Umbilical cord (tissue), 2 donors: ENCODE measurements around the gene CTSZ. TPM values are rescaled to one million over a fixed set of nuclear protein-coding genes. Genes with fewer than 3 reads are reported as not detected.
"Not testable (repeated sequence)": the region's sequence is repeated elsewhere in the genome, so short reads cannot be mapped to it uniquely, and the experiment has no call there.

Experiments
- DNase-seq: peaks from one replicate; pipeline ENCODE4 v3.0.0-alpha.2; 2015; ENCODE audit warnings: low spot score
- total RNA-seq: library from RNA; depleted of rRNA; stranded (reverse); fragments of >200 nt; gene quantifications from one replicate; pipeline ENCODE4 v1.2.3, GENCODE V29; 2014; ENCODE audit warnings: low replicate concordance; ENCODE audit not compliant: insufficient read depth

The CTSZ gene
- total RNA-seq, 1 donor from 2014 or later: 131 TPM

GRCh38 chr20:58980711-58981627 lies 26.1 kb downstream of the CTSZ start, which contains the start of gene NELFCD:
Gene NELFCD (plus strand): TSS chr20:58981256. CDS start chr20:58981310, 54 bp downstream.
- DNase-seq: peak; percentile 89

GRCh38 chr20:58978351-58979190 lies 28.5 kb downstream of the CTSZ start:
- DNase-seq: no peak

DNA sequence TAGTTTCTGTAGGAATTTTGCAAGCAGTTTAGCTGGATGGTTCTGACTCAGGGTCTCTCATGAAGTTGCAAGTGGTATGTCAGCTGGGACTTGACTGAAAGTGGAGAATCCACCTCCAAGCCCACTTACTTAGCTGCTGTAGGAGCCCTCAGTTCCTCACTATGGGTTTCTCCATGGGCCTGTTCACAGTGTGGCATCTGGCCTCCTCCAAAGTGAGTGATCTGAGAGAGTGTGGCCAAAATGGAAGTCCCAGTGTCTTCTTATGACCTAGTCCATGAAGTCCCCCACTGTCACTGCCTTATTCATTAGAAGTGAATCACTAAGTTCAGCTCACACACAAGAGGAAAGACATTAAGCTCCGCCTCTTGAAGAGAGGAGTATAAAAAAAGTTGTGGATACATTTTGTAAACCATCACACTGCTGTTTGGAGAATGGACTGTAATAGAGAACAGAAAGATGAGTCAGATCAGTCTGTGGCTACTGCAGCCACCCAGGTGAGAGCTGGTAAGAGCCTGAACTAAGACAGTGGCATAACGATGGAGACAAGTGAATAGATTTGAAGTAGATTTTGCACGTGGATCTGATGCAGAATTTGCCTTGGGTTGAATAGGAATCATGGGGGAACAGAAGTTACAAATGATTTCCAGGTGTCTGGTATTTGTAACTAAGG lies 30.9 kb downstream of the CTSZ start:
- no peak for DNase-seq

DNA sequence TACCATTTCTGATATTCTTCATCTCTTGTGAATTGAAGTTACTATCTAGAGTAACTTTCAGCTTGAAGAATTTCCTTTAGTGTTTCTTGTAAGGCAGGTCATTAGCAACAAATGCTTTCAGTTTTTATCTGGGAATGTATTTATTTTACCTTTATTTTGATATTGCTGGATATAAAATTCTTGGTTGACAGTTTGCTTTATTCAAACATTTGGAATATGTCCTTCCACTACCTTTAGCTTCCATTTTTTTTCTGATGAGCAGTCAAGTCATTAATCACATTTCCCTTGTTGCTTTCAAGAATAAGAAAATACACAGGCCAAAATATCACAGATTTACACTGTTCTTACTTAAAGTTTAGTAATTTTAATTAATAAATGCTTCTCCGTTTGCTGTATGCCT lies 31.7 kb downstream of the CTSZ start:
- DNase-seq: no peak

- no peak for DNase-seq
Observed at GRCh38 chr20:58973866-58974265, 33.2 kb downstream of the CTSZ start.

- no peak for DNase-seq
Observed at GRCh38 chr20:58973179-58973578, 33.9 kb downstream of the CTSZ start.

DNA sequence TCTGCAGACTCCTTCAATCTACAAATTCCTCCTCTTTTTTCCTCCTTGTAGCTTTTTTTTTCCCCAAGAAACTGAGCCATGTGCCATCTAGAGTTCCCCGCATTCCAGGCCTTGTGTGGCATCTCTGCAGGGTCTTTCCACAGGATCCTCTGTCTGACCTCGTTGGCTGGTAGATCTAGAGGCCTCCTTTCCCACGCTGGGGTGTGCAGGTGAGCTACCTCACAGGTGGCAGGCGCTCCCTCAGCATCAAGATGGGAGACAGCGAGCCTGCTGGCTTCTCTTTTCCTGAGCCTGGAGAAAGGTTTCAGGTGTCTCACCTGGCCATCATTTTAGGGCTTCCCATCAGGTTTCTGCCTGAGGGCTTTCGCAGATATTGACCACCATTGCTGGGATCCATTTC lies 35.6 kb downstream of the CTSZ start:
- no peak for DNase-seq

DNA sequence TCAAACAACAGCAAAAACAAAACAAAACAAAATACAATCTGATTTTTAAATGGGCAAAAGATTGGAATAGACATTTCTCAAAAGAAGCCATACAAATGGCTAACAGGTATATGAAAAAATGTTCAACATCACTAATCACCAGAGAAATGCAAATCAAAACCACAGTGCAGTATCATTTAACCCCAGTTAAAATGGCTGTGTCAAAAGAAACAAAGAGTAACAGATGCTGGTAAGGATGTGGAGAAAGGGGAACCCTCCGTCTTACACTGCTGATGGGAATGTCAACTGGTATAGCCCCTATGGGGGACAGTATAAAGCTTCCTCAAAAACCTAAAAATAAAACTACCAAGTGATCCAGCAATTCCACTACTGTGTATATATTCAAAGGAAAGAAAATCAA lies 36.9 kb downstream of the CTSZ start:
- DNase-seq: no peak

- no peak for DNase-seq
Observed at GRCh38 chr20:58969439-58969838, 37.6 kb downstream of the CTSZ start.

DNA sequence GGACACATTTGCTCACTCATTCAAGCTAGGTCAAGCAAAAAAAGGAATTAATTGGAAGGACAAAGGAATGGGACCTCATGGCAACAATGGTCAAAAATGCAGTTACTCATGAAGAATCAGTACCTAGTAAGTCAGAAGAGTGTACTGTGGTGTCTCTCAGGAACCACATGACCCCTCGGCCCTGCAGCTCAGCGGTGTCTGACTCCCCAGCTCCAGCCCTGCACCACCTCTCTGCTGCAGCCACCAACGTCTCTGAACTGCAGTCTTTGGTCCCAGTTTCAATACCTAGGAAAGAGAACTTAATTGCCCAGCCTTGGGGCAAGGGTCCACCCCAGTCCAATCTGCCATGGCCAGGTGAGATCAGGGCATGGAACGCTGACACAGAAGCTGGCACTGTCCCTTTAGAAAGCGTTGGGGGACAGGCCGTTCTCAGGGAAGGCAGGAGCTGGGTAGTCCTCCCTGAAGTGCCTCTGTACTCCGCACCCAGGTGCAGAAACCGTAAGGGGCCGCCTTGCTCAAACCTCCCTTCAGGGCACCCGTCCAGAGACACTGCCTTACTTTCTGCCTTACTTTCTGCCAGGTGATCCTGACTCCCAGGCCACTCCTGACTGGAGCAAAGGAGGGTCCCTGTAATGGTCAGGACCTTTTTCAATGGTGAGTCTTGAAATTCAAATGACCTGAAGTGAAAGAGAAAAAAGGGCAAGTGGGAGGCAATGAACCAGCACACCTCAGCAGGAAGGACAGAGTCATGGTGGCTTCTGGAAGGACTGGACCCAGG lies 39.2 kb downstream of the CTSZ start:
- no peak for DNase-seq

- no peak for DNase-seq
Observed at GRCh38 chr20:58965270-58966064, 41.6 kb downstream of the CTSZ start.

- DNase-seq: not testable (repeated sequence)
Observed at GRCh38 chr20:58963922-58964321, 43.1 kb downstream of the CTSZ start.

- no peak for DNase-seq
Observed at GRCh38 chr20:58963060-58963584, 43.9 kb downstream of the CTSZ start.

GRCh38 chr20:58959652-58960051 lies 47.4 kb downstream of the CTSZ start:
- no peak for DNase-seq

DNA sequence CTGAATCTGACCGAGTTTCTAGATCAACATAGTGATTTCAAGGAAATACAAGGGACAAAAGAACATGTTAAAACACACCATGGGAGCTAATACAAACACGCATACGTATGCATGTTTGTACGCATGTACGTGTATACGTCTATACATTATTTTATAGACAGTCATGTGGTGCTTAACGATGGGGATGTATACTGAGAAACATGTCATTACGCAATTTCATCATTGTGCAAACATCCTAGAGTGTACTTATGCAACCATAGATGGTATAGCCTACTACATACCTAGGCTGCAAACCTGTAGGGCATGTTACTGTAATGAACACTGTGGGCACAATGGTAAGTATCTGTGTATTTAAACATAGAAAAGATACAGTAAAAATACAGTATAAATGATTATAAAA lies 51.0 kb downstream of the CTSZ start:
- no peak for DNase-seq

DNA sequence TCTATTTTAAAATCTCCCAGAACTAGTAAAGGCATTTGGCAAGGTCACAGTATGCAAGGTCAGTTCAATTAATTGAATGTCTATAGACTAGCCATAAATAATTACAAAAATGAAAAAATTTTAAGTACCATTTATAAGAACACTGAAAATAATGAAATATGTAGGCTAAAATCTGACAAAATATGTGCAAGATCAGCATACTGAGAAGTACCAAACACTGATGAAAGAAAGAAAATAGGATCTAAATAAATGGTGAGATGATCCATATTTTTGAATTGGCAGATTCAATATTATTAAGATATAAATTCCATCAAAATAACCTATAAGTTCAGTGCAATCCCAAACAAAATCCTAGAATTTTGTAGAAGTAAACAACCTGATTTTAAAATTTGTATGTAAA lies 54.0 kb downstream of the CTSZ start:
- no peak for DNase-seq

- DNase-seq: no peak
Observed at GRCh38 chr20:58950603-58951002, 56.5 kb downstream of the CTSZ start.

- DNase-seq: not testable (repeated sequence)
Observed at GRCh38 chr20:58947797-58948388, 59.2 kb downstream of the CTSZ start.

- no peak for DNase-seq
Observed at GRCh38 chr20:58945965-58946631, 61.0 kb downstream of the CTSZ start.
